Muscle of leg (tissue), 11 donors: Measurements from ENCODE around the gene NDUFV2. TPM values are rescaled to one million over a fixed set of nuclear protein-coding genes. Genes with fewer than 3 reads are reported as not detected.
"Not testable (repeated sequence)": the region's sequence is repeated elsewhere in the genome, so short reads cannot be mapped to it uniquely, and the experiment has no call there.

Experiments used
- DNase-seq: peaks from one replicate; pipeline ENCODE4 v3.0.0; 2013
- H3K27ac ChIP-seq: one replicate; pipeline ENCODE4 v1.5.1; 2013; ENCODE audit warnings: mild to moderate bottlenecking, low read length, control low read depth
- H3K27me3 ChIP-seq: one replicate; pipeline ENCODE4 v1.6.1; 2013; ENCODE audit warnings: low read length; ENCODE audit not compliant: control insufficient read depth, insufficient read depth
- H3K36me3 ChIP-seq: one replicate; pipeline ENCODE4 v1.6.1; 2013; ENCODE audit warnings: low read length; ENCODE audit not compliant: control insufficient read depth, insufficient read depth
- H3K4me1 ChIP-seq: one replicate; pipeline ENCODE4 v1.6.1; 2013; ENCODE audit warnings: low read length; ENCODE audit not compliant: control insufficient read depth, insufficient read depth
- H3K4me3 ChIP-seq: one replicate; pipeline ENCODE4 v1.5.1; 2013; ENCODE audit warnings: low read length, control low read depth
- H3K9me3 ChIP-seq: replicated peaks from 2 replicates; pipeline ENCODE4 v1.6.1; 2013; ENCODE audit warnings: low read depth, low read length; ENCODE audit not compliant: control insufficient read depth
- WGBS: methylation state at CpG from one replicate; pipeline ENCODE4 v1.1.5; 2013; ENCODE audit warnings: missing lambda C conversion rate; ENCODE audit not compliant: insufficient coverage; 5-methylcytosine and 5-hydroxymethylcytosine counted together
- polyA plus RNA-seq, 8 donors: library from polyadenylated mRNA; unstranded; fragments of 120-200 nt; gene quantifications; one replicate each; pipeline versions ENCODE4 v1.2.1 to v1.2.3, GENCODE V29; 2013; ENCODE audit warnings: inconsistent platforms in 1 of 8, low replicate concordance in 1 of 8; ENCODE audit not compliant: insufficient read length in 8 of 8, insufficient read depth in 1 of 8
- total RNA-seq: library from RNA; stranded (reverse); fragments of 120-200 nt; gene quantifications from one replicate; pipeline ENCODE4 v1.2.4, GENCODE V29; 2013

NDUFV2 gene
- total and polyA plus RNA-seq, 9 donors, result 68.5 to 155 (median 92.4) TPM

- Histone ChIP-seq H3K27me3 (no peaks in the 10 kb centered on the region), H3K4me1 (no peaks in the 10 kb centered on the region), H3K27ac (no peak overlapping the region), H3K36me3 (no peaks in the 10 kb centered on the region), H3K9me3 (no peaks in the 10 kb centered on the region), H3K4me3 (no peak overlapping the region)
- no peak for DNase-seq
- WGBS, result no CpG with 5 or more reads among the region's 1 CpG
Measured at GRCh38 chr18:9146224-9146623, 43.7 kb downstream of the NDUFV2 start.

GRCh38 chr18:9147440-9148202 lies 45.1 kb downstream of the NDUFV2 start:
- DNase-seq, result peak; percentile 89
- no peaks in the 10 kb centered on the region for H3K27me3 ChIP-seq
- no CpG with 5 or more reads among the region's 1 CpG for WGBS
- H3K36me3 ChIP-seq, result no peaks in the 10 kb centered on the region
- H3K9me3 ChIP-seq, result no peaks in the 10 kb centered on the region
- H3K27ac ChIP-seq, result no peak overlapping the region
- no peaks in the 10 kb centered on the region for H3K4me1 ChIP-seq
- H3K4me3 ChIP-seq, result no peak overlapping the region

DNA sequence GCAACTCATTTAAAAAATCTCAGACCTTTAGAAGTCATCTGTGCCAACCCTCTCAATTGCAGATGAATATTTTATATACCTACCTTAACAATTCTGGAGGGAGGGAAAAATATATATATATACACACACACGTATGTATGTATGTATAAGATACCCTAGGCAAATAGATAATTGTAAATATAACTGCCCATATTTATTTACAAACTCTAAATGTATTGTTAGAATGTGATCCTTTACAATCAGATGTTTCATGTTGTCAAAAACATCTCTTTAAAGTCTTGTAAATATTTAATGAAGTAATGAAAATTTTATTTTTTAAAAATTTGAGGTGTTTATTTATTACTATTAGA lies 45.7 kb downstream of the NDUFV2 start:
- no peaks in the 10 kb centered on the region for H3K9me3 ChIP-seq
- no peak overlapping the region for H3K27ac ChIP-seq
- DNase-seq, result no peak
- no peak overlapping the region for H3K4me3 ChIP-seq
- H3K4me1 ChIP-seq, result no peaks in the 10 kb centered on the region
- WGBS, result no CpG with 5 or more reads among the region's 1 CpG
- no peaks in the 10 kb centered on the region for H3K27me3 ChIP-seq
- H3K36me3 ChIP-seq, result no peaks in the 10 kb centered on the region

- H3K4me3 ChIP-seq, result no peak overlapping the region
- no peaks in the 10 kb centered on the region for H3K36me3 ChIP-seq
- no peaks in the 10 kb centered on the region for H3K9me3 ChIP-seq
- no peak for DNase-seq
- no peaks in the 10 kb centered on the region for H3K4me1 ChIP-seq
- H3K27ac ChIP-seq, result no peak overlapping the region
- no peaks in the 10 kb centered on the region for H3K27me3 ChIP-seq
- no CpG with 5 or more reads among the region's 5 CpGs for WGBS
Measured at GRCh38 chr18:9150121-9150520, 47.6 kb downstream of the NDUFV2 start.

DNA sequence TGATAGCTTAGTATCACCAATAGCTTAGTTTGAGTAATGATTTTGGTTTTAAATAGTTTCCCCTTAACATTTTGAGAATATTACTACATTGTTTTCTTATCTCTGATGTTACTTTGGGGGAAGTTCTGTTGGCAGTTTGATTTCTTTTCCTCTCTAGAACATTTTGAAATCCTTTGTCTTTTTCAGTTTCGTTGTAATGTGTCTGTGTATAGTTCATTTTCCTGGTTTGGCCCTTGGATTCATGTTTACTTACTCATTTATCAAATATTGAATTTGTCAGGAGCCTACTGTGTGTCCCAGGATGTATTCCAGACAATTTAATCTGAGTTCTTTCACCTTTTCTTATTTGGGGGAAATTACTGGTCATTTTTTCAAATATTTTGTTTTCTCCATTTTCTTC lies 50.8 kb downstream of the NDUFV2 start:
- Histone ChIP-seq H3K27me3 (no peaks in the 10 kb centered on the region), H3K36me3 (no peaks in the 10 kb centered on the region), H3K4me3 (no peak overlapping the region), H3K27ac (no peak overlapping the region), H3K9me3 (no peaks in the 10 kb centered on the region), H3K4me1 (no peaks in the 10 kb centered on the region)
- no CpG with 5 or more reads among the region's 1 CpG for WGBS
- no peak for DNase-seq

DNA sequence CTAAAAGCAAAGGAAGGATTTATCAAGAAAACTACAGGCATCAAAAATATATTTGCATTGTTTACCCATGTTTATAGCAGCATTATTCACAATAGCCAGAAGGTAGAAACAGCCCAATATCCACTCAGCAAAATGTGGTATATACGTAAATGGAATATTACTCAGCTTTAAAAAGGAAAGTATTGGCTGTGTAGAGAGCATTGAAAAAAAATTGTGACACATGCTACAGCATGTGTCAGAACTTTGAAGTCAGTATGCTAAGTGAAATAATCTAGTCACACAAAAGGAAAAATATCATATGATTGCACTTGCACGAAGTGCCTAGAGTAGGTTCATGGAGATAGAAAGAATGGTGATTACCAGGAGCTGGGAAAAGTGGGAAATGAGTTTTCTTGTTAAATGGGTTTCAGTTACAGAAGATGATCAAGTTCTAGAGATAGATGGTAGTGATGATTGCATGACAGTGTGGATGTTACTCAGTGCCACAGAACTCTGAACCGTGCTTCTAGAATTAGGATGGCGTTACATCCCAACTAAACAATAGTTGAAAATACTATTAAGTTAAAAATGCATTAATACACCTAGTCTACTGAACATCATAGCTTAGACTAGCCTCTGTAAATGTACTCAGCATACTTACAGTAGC lies 54.2 kb downstream of the NDUFV2 start:
- no peaks in the 10 kb centered on the region for H3K4me1 ChIP-seq
- no peak overlapping the region for H3K4me3 ChIP-seq
- WGBS, result 100% methylated on average over 1 of the region's 4 CpGs
- no peaks in the 10 kb centered on the region for H3K36me3 ChIP-seq
- no peak for DNase-seq
- no peak overlapping the region for H3K27ac ChIP-seq
- no peaks in the 10 kb centered on the region for H3K27me3 ChIP-seq
- H3K9me3 ChIP-seq, result no peaks in the 10 kb centered on the region

DNA sequence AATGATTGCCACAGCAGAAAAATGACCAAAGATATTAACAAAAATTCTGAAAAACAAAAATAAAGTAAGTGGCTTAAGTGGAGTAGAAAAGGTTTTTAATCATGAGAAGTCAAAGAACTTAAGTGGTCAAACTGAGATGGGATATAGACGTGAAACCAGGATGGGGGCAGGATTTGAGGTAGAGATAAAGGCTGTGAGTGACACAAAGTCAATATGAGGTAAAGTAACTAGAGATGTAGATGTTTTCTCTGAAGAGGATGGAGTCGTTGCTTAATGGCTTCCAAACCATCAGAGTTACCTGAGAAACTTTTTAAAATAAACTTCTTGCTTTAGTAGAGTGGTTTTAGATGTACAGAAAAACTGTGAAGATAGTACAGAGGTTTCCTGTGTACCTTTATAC lies 55.3 kb downstream of the NDUFV2 start:
- H3K9me3 ChIP-seq, result peaks cover 5% of the 10 kb centered on the region
- no peak overlapping the region for H3K4me3 ChIP-seq
- H3K4me1 ChIP-seq, result no peaks in the 10 kb centered on the region
- WGBS, result 73% methylated on average over 1 of the region's 2 CpGs
- no peaks in the 10 kb centered on the region for H3K36me3 ChIP-seq
- H3K27me3 ChIP-seq, result no peaks in the 10 kb centered on the region
- H3K27ac ChIP-seq, result no peak overlapping the region
- DNase-seq, result no peak

GRCh38 chr18:9160014-9160413 lies 57.5 kb downstream of the NDUFV2 start:
- Histone ChIP-seq H3K4me1 (no peaks in the 10 kb centered on the region), H3K27me3 (no peaks in the 10 kb centered on the region), H3K4me3 (no peak overlapping the region), H3K36me3 (no peaks in the 10 kb centered on the region), H3K9me3 (peaks cover 12% of the 10 kb centered on the region), H3K27ac (no peak overlapping the region)
- no peak for DNase-seq
- 100% methylated on average over 3 of the region's 4 CpGs for WGBS

DNA sequence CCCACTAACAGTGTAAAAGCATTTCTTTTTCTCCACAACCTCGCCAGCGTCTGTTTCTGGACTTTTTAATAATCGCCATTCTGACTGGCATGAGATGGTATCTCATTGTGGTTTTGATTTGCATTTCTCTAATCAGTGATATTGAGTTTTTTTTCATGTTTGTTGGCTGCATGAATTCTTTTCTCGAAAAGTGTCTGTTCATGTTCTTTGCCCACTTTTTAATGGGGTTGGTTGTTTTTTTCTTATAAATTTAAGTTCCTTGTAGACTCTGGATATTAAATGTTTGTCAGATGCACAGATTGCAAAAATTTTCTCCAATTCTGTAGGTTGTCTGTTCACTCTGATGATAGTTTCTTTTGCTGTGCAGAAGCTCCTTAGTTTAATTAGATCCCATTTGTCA lies 60.2 kb downstream of the NDUFV2 start:
- DNase-seq, H3K4me1 ChIP-seq, H3K4me3 ChIP-seq, H3K36me3 ChIP-seq, H3K27ac ChIP-seq, H3K27me3 ChIP-seq: not testable (repeated sequence)
- WGBS, result no CpG with 5 or more reads among the region's 4 CpGs
- peaks cover 12% of the 10 kb centered on the region for H3K9me3 ChIP-seq

DNA sequence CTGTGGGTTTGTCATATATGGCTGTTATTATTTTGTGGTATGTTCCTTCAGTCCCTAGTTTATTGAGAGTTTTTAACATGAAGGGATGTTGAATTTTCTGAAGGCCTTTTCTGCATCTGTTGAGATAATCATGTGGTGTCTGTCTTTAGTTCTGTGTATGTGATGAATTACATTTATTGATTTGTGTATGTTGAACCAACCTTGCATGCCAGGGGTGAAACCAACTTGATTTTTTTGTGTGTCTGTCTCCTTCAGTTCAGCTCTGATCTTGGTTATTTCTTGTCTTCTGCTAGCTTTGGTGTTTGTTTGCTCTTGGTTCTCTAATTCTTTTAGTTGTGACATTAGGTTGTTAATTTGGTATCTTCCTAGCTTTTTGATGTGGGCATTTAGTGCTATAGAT lies 61.6 kb downstream of the NDUFV2 start:
- not testable (repeated sequence) for H3K27ac ChIP-seq, H3K36me3 ChIP-seq, DNase-seq

More for the DNA sequence above, 61.6 kb downstream of the NDUFV2 start:
- peaks cover 12% of the 10 kb centered on the region for H3K9me3 ChIP-seq
- H3K4me1 ChIP-seq, H3K4me3 ChIP-seq, H3K27me3 ChIP-seq: not testable (repeated sequence)
